ENCODE data around the gene F8.
A peak's percentile ranks its signal among the peaks of the same experiment; 100 is the strongest.
"Not testable (repeated sequence)": the region's sequence is repeated elsewhere in the genome, so short reads cannot be mapped to it uniquely, and the experiment has no call there.

Gene F8

GRCh38 chrX:155028877-155029291 lies 6.4 kb upstream of the F8 start:
- DNase-seq (ENCODE audit: low spot score) = peak; percentile 10

- DNase-seq (ENCODE audit: low spot score) = no peak
Observed at GRCh38 chrX:155028129-155028528, 5.6 kb upstream of the F8 start.

GRCh38 chrX:155027509-155028066 lies 5.1 kb upstream of the F8 start:
- DNase-seq (ENCODE audit: low spot score) = peak; percentile 18

- peak; percentile 95 for DNase-seq (ENCODE audit: low spot score)
Observed at GRCh38 chrX:155026727-155027508, 4.4 kb upstream of the F8 start, which contains the start of gene FUNDC2. Gene FUNDC2, plus strand, starts transcription at chrX:155026844. Its CDS starts 95 bp downstream, at chrX:155026939.

GRCh38 chrX:155026420-155026726 lies 3.9 kb upstream of the F8 start:
- no peak for DNase-seq (ENCODE audit: low spot score)

DNA sequence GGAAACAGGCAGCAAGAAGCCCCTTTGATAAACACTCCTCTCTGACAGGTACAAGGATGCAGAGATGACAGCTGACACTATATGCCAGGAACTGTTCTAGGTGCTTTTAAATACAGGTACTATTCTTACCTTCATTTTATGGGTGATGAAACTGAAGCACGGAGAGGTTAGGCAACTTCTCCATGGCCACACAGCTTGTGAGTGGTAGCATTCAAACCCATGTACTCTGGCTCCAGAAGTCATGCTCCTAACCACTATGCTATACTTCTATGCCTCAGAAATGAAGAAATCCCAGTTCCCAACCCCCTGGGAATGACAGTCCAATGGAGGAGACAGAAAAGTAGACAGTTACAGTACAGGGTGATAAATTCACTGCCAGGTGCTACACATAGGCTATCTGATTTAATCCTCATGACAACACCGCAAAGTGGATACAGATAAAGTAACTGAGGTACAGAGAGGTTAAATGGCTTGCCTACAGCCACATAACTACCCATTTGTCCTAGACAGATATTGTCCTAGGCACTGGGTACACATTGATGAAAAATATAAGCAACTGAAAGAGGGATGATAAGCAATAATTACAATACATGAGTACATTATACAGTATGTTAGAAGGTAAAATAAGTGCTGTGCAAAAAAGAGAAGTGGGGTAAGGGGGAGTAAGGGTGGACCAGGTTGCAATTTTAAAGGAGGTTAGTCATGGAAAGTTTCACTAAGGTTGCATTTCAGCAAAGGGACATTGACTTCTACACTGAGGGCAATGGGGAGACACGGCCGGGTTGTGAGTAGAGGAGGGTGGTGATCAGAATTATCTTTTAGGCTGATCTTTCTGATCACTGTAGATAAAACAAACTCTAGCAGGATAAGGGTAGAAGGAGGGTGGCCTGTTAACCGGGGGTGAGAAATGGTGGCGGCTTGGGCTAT lies 1.6 kb upstream of the F8 start:
- DNase-seq (ENCODE audit: low spot score) = no peak

DNA sequence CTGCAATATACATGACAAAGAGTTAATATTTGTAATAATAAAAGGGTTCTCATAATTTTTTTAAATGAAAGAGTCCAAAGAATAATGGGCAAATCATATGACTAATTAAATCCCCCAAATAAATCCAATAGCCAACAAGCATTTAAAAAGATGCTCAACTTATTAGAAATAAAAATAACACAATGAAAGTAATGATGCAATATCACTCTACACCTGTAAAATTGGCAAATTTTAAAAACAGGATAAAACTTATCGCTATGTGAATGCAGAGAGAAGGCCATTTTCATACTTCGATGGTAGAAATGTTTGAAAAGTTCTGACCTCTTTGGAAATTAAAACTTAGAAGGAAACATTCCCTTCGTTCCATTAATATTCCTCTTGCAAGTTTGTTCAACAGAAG lies 1.9 kb downstream of the F8 start:
- no peak for DNase-seq (ENCODE audit: low spot score)

- no peak for DNase-seq (ENCODE audit: low spot score)
Observed at GRCh38 chrX:155009994-155010472, 12.5 kb downstream of the F8 start.

DNA sequence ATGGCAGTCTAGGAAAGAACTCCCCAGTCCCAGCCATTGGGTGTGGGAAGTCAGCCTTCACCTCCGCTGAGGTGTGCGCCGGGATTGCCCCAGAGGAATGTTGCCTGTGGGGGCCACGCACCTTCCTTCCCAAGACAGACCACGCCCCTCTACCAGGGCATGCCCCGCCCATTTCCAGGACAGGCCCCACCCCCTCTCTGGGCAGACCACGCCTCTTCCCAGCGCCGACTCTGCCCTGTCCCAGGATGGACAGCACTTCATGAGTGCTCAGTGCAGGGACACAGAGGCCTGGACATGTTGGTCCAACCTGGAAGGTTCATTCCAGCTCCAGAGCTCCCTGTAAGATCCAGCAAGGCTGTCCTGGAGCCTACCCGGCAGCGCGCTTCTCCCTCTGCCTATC lies 13.9 kb downstream of the F8 start:
- not testable (repeated sequence) for DNase-seq (ENCODE audit: low spot score)

GRCh38 chrX:155006913-155007671 lies 15.4 kb downstream of the F8 start:
- DNase-seq (ENCODE audit: low spot score) = not testable (repeated sequence)

GRCh38 chrX:155006379-155006778 lies 16.1 kb downstream of the F8 start:
- not testable (repeated sequence) for DNase-seq (ENCODE audit: low spot score)

DNA sequence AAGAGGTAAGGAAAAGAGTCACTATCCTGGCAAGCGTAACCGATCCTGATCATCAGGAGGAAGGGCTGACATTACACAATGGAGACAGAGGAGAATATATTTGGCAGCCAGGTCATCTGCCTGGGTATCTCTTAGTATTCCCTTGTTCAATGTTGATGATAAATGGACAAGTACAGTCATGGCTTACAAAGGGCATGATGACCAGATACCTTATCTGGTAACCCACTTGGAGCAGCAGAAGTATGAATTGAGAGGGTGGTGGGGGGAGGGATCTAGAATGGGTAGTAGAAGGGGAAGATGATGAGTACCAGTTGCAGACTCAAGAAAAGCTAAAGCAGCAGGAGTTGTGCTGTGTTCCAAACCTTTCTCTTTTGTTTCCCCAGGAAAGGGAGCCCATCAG lies 17.3 kb downstream of the F8 start:
- no peak for DNase-seq (ENCODE audit: low spot score)

- DNase-seq (ENCODE audit: low spot score) = no peak
Observed at GRCh38 chrX:155001873-155002272, 20.6 kb downstream of the F8 start.

GRCh38 chrX:155000841-155001240 lies 21.7 kb downstream of the F8 start:
- no peak for DNase-seq (ENCODE audit: low spot score)

DNA sequence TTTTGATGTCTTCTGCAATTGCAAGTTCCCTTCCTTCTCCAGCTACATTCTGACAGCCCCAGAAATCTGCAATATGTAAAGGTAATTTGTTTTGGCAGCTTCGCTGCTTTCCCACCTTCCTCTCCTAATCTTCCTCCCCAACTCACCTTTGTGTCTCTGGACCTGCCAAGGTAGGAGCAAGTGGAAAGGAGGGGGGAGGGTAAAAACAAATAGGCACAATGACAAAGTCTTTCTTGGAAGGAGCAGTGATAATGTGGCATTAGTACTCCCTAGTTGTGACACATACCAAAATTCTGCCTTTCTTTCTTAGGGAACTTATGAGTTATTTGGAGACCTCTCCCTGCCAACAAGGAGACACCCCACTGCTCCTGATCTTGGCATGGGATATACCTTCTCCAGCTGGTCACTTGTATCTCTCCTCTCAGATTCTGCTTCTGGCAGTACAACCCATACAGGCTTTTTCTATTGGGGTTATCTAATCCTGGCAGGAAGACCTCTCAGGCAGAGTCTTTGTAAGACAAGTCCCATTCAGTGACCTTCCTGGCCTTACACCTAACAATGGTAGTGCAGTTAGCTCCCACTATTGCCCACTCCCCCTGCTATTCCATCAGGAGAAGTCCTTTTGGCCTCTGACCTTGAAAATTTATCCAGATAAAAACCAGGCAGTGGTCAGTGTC lies 24.2 kb downstream of the F8 start:
- DNase-seq (ENCODE audit: low spot score) = no peak

DNA sequence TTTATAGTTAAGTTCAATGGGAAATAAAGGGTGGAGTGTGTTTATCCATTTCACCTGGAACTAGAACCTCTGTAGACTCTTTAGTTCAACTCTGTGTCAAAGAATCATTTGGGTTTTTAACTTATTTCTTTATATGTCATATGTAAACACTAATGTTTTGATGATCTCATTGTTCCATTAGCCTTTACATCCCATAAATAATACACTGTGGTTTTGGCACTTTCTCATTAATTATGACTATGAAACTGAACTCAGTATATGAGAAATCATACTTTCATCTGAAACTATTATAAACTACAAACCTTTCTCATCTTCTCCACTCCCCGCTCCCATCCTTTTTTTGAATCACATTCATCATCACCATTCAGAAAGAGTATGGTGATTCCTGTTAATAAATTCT lies 31.0 kb downstream of the F8 start:
- no peak for DNase-seq (ENCODE audit: low spot score)

GRCh38 chrX:154991039-154991438 lies 31.5 kb downstream of the F8 start:
- DNase-seq (ENCODE audit: low spot score) = no peak

DNA sequence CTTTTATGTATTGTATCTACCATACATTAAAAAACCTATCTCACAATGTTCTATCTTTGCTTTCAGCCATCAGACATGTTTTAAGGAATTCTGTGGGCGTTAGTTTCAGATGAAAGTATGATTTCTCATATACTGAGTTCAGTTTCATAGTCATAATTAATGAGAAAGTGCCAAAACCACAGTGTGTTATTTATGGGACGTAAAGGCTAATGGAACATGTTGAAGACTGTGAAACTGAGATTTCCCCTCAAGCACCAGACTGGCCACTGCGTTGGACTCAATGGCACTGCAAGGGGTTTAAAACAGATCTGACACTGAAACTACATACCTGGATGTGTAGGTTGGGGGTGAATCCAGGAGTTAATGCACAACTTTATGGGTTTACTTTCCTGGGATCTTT lies 32.0 kb downstream of the F8 start:
- no peak for DNase-seq (ENCODE audit: low spot score)

GRCh38 chrX:154988719-154989118 lies 33.8 kb downstream of the F8 start:
- DNase-seq (ENCODE audit: low spot score) = no peak

DNA sequence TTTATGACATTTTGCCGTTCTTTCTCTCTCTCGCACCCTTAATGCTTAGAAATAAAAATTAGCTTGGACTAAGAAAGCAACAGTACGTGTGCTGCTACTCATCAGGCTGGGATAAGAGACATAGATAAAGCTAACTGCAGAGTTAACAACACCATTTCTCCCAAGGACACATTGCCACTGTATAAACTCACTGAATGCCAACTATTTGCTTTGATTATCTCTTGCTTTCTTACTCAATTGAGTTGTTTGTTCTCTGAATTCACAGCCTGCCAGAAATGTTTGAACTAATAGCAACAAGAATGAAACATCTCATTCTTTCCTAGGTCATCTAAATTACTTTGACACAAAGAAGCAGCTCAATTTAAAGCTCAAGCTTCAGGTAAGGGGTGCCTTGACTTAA lies 34.6 kb downstream of the F8 start:
- DNase-seq (ENCODE audit: low spot score) = no peak

- DNase-seq (ENCODE audit: low spot score) = no peak
Observed at GRCh38 chrX:154986826-154987575, 35.5 kb downstream of the F8 start.

Measured in GM03348 (cell line).